GM21423 (cell line): ENCODE data around the gene SLC31A1.

Experiments
- ATAC-seq: cut with Tn5 transposase; IDR thresholded peaks from one replicate; pipeline ENCODE4 v1.9.1; 2021; ENCODE audit warnings: mild to moderate bottlenecking, moderate library complexity; ENCODE audit not compliant: unreplicated experiment

SLC31A1 gene

GRCh38 chr9:113221003-113221799, at the start of gene SLC31A1, which contains the start of gene FKBP15:
TSS of gene SLC31A1 (plus strand) at chr9:113221544. CDS start at chr9:113256149, 34,605 bp downstream.
TSS of gene FKBP15 (minus strand) at chr9:113221277. CDS start at chr9:113221243, 34 bp downstream.
- ATAC-seq = peak; percentile 85

- ATAC-seq = no peak
These were observed 48.0 kb upstream of the SLC31A1 start for GRCh38 chr9:113173341-113173740.

DNA sequence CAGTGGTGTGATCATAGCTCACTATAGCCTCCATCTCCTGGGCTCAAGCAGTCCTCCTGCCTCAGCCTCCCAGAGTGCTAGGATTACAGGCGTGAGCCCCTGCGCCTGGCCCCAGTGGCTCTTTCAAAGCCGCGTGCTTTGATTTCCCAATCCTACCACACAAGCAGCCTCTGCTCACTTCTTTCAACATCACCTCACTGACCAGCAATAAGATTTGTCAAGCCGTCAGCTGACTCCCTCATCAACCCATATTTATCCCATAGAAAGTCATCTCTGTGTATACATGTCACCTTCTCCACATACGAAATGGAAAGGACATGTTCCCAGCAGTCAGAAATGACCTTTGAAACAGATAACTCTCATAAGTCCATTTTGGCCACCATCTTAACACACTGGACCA, 44.5 kb upstream of the SLC31A1 start:
- no peak for ATAC-seq

- no peak for ATAC-seq
These were observed 44.1 kb upstream of the SLC31A1 start for GRCh38 chr9:113177251-113177650.

GRCh38 chr9:113178087-113178486, 43.3 kb upstream of the SLC31A1 start:
- no peak for ATAC-seq

- no peak for ATAC-seq
These were observed 41.5 kb upstream of the SLC31A1 start for GRCh38 chr9:113179839-113180238.

DNA sequence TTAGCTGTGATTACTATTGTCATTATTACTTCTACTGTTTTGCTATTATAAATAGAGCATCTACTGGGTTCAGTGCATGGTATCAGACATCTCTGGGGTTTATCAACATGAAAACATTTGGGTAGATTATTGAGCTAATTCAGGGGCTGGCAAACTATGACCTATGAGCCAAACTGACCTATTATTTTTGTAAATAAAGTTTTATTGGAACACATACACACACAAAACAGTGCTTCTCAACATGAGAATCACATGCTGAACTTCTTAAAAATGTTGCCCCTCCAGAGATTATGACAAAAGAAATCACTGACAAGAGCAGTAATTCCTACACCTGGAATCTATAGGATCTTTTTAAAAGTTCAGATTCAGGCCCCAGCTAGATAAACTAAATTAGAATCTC, 40.2 kb upstream of the SLC31A1 start:
- no peak for ATAC-seq

- ATAC-seq = no peak
These were observed 37.3 kb upstream of the SLC31A1 start for GRCh38 chr9:113183956-113184488.

GRCh38 chr9:113184539-113184938, 36.8 kb upstream of the SLC31A1 start:
- no peak for ATAC-seq

- ATAC-seq = no peak
These were observed 36.1 kb upstream of the SLC31A1 start for GRCh38 chr9:113185271-113185670.

GRCh38 chr9:113186137-113186755, 35.1 kb upstream of the SLC31A1 start:
- ATAC-seq = no peak

DNA sequence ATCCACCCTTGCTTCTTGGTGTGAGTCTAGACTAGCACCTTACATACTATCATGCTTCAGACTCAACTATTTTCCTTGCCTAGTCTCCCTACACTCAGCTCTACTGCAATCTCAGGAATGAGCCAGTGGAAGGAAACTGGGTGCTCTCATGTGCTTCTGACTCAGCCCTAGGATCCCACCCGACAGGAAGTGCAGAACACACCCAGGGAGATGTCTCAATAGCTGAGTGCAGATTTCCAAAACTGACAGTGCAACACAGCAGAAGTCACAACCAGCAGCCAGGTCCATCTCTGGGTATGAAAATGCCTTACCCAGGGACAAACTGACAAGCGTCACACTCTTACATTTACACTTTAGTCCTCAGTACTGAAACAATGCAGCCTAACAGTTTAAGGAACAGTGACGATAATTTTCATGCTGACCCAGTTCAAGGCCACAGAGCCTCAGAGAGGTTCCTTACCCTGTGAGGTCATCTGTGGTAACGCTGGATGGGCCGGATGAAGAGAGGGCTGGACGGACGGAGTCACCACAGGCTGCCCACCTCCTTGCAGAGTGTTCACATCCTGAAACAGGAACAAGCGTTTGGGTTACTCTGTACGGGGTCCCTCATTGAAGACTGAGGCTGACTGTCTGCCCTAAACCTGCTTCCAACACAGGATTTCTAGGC, 33.3 kb upstream of the SLC31A1 start:
- ATAC-seq = no peak

GRCh38 chr9:113192455-113192854, 28.9 kb upstream of the SLC31A1 start:
- ATAC-seq = no peak

- ATAC-seq = no peak
These were observed 21.5 kb upstream of the SLC31A1 start for GRCh38 chr9:113199683-113200329.

GRCh38 chr9:113205432-113205831, 15.9 kb upstream of the SLC31A1 start:
- no peak for ATAC-seq

DNA sequence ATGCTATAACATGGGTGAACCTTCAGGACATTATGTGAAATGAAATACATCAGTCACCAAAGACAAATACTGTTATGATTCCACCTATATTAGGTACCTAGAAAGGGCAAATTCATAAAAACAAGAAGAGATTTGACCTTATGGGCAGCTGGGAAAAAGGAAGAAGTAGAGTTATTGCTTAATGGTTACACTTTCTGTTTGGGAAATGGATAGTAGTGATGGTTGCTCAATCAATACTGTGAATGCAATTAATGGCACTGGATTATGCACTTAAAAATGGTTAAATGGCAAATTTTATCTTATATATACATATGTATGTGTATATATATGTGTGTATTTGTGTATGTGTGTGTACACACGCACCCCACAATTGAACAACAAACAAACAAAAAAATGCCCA, 15.5 kb upstream of the SLC31A1 start:
- ATAC-seq = no peak

GRCh38 chr9:113210815-113211214, 10.5 kb upstream of the SLC31A1 start:
- ATAC-seq = no peak

DNA sequence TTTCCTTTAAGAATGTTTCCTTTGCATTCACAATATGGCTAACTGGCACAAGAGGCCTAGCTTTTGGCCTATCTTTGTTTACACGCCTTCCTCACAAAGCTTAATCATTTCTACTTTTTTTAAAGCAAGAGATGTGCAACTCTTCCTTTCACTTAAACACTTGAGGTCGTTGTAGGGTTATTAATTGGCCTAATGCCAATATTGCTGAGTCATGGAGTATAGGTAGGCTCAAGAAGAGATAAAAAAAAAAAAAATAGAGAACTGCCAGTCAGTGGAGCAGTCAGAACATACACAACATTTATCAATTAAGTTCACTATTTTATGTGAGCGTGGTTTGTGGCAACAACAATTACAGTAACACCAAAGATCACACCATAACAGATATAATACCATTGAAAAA, 6.2 kb upstream of the SLC31A1 start:
- no peak for ATAC-seq

GRCh38 chr9:113216406-113216805, 4.9 kb upstream of the SLC31A1 start:
- no peak for ATAC-seq

DNA sequence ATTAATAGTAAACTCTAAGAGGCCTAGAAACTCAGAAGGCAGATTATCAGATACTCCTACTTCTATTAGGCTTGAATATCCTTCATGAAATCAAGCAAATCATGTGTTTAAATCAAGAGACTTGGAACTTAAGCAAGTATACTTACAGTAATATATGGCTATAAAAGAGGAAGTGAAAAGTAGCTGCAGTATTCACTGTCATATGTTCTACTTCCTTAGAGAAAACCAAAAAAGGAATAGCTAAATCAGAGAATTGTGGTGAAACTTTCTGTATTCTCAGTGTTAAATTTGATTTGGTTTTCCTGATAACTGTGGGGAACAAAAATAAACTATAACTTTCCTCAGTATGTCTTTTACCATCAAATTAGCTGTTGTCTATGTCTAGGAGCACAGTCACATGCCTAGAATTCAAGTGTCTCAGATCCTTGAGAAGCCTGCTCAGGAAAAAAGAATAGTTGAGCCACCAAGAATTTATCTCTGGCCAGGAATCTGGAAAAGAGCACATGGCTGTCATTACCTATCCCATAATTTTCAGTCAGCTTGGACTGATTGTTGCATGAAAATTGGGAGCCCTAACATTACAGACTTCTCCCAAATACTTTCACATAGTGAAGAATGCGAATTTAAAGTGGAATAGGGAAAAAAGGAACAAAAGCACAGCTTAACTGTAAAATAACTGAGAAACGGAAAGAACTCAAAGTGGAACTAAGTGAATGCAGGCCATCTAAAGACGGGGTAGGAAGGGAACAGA, 2.0 kb upstream of the SLC31A1 start:
- peak; percentile 34 for ATAC-seq
